ENCODE results near the gene SLC9B2.

Gene SLC9B2

DNA sequence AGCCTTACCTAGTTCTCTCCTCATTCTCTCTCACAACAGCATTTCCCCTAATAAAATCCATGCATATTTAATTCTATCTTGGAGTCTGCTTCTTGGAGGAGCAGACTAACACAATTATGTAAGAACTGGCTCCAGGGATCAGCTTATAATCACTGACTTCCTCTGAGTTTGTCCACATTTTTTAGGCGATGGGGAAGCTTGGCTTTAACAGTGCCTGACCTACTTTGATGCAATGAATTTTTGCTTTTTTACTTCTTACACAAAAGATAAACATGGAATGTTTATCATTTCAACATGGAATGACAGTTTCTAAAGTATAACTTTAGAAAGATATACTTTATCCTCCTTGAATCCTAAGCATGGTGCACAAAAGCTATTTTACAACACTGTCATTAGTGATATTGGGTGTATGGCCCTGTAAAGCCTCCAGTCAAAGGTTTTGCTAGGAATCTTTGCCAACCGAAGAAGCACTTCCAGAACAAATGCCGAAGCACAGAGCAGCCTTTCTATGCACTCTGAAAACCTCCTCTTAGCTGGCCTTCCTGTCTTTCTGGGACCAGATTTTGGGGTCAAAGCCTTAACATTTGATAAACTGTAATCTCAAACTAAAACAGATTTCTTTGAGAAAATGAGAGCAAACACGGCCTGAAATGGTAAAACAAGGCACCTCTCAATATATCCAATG is 22.3 kb upstream of the SLC9B2 start:
- H3K4me3 ChIP-seq (ENCODE audit: low read length), result peak overlapping the region; percentile 98
- H3K9me3 ChIP-seq (ENCODE audit: control insufficient read depth, low read depth, low read length), result no peaks in the 10 kb centered on the region
- H3K4me1 ChIP-seq (ENCODE audit: control insufficient read depth, low read depth, low read length), result peaks cover 8% of the 10 kb centered on the region

GRCh38 chr4:103098341-103098740 is 21.8 kb upstream of the SLC9B2 start:
- H3K27ac ChIP-seq (ENCODE audit: low read length), result no peak overlapping the region

More for the DNA sequence above, 22.3 kb upstream of the SLC9B2 start:
- peak overlapping the region; percentile 82 for H3K27ac ChIP-seq (ENCODE audit: low read length)
- peak overlapping the region; percentile 95 for H3K9ac ChIP-seq (ENCODE audit: low read length)
- no peaks in the 10 kb centered on the region for H3K27me3 ChIP-seq (ENCODE audit: control insufficient read depth, insufficient read depth, low read length)
- no peaks in the 10 kb centered on the region for H3K36me3 ChIP-seq (ENCODE audit: control insufficient read depth, low read depth, low read length)

DNA sequence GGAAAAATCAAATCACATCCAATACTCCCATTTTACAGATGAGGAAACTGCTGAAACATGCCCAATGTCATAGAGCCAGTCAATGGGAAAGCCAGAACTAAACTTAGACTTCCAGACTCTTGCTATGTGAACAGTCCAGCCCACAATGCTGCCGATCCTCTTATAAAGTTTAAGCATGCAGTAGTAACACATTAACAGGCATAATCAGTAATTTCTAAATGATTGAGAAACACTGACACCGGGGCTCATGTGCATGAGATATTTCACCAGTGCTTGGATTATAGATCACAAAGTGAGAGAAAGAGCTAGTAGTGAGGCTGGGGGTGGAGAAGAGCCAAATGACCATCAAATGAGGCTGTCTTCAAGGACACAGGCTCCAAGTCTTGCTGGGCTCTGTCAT is 20.6 kb upstream of the SLC9B2 start:
- no peak overlapping the region for H3K9ac ChIP-seq (ENCODE audit: low read length)
- H3K4me3 ChIP-seq (ENCODE audit: low read length), result no peak overlapping the region
- no peaks in the 10 kb centered on the region for H3K36me3 ChIP-seq (ENCODE audit: control insufficient read depth, low read depth, low read length)
- H3K27me3 ChIP-seq (ENCODE audit: control insufficient read depth, insufficient read depth, low read length), result no peaks in the 10 kb centered on the region
- no peaks in the 10 kb centered on the region for H3K9me3 ChIP-seq (ENCODE audit: control insufficient read depth, low read depth, low read length)
- H3K27ac ChIP-seq (ENCODE audit: low read length), result no peak overlapping the region
- peaks cover 8% of the 10 kb centered on the region for H3K4me1 ChIP-seq (ENCODE audit: control insufficient read depth, low read depth, low read length)

More at GRCh38 chr4:103098341-103098740, 21.8 kb upstream of the SLC9B2 start:
- H3K4me1 ChIP-seq (ENCODE audit: control insufficient read depth, low read depth, low read length), result peaks cover 8% of the 10 kb centered on the region
- no peak overlapping the region for H3K4me3 ChIP-seq (ENCODE audit: low read length)
- no peaks in the 10 kb centered on the region for H3K27me3 ChIP-seq (ENCODE audit: control insufficient read depth, insufficient read depth, low read length)
- H3K36me3 ChIP-seq (ENCODE audit: control insufficient read depth, low read depth, low read length), result no peaks in the 10 kb centered on the region
- no peaks in the 10 kb centered on the region for H3K9me3 ChIP-seq (ENCODE audit: control insufficient read depth, low read depth, low read length)
- H3K9ac ChIP-seq (ENCODE audit: low read length), result peak overlapping the region; percentile 95

DNA sequence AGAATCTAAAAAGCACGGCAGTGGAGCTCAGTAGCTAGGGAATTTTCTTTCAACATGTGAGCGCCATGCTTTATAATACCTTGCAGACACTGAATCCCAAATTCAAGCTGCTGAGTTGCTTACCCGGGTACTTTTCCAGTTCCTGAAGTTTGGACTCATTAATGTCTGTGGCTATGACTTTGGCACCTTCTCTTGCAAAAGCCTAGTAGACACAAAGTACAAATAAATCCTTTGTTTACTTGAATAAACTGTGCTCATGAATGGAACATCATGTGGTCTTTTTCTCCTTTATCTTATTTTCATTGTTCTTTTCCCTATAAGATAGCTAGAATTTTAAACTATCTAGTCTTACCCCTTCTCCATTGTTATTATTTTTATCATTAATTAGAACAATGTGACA is 18.5 kb upstream of the SLC9B2 start:
- no peaks in the 10 kb centered on the region for H3K27me3 ChIP-seq (ENCODE audit: control insufficient read depth, insufficient read depth, low read length)

GRCh38 chr4:103092245-103092644 is 15.7 kb upstream of the SLC9B2 start:
- no peak overlapping the region for H3K9ac ChIP-seq (ENCODE audit: low read length)
- H3K27ac ChIP-seq (ENCODE audit: low read length), result no peak overlapping the region
- H3K9me3 ChIP-seq (ENCODE audit: control insufficient read depth, low read depth, low read length), result no peaks in the 10 kb centered on the region
- H3K27me3 ChIP-seq (ENCODE audit: control insufficient read depth, insufficient read depth, low read length), result no peaks in the 10 kb centered on the region
- no peak overlapping the region for H3K4me3 ChIP-seq (ENCODE audit: low read length)
- H3K36me3 ChIP-seq (ENCODE audit: control insufficient read depth, low read depth, low read length), result peaks cover 29% of the 10 kb centered on the region
- no peaks in the 10 kb centered on the region for H3K4me1 ChIP-seq (ENCODE audit: control insufficient read depth, low read depth, low read length)

More for the DNA sequence above, 18.5 kb upstream of the SLC9B2 start:
- peaks cover 12% of the 10 kb centered on the region for H3K36me3 ChIP-seq (ENCODE audit: control insufficient read depth, low read depth, low read length)
- H3K27ac ChIP-seq (ENCODE audit: low read length), result no peak overlapping the region
- no peak overlapping the region for H3K9ac ChIP-seq (ENCODE audit: low read length)
- H3K9me3 ChIP-seq (ENCODE audit: control insufficient read depth, low read depth, low read length), result no peaks in the 10 kb centered on the region
- peaks cover 8% of the 10 kb centered on the region for H3K4me1 ChIP-seq (ENCODE audit: control insufficient read depth, low read depth, low read length)
- H3K4me3 ChIP-seq (ENCODE audit: low read length), result no peak overlapping the region

GRCh38 chr4:103091601-103092223 is 15.2 kb upstream of the SLC9B2 start:
- no peak overlapping the region for H3K9ac ChIP-seq (ENCODE audit: low read length)
- H3K4me1 ChIP-seq (ENCODE audit: control insufficient read depth, low read depth, low read length), result no peaks in the 10 kb centered on the region
- no peak overlapping the region for H3K27ac ChIP-seq (ENCODE audit: low read length)
- no peak overlapping the region for H3K4me3 ChIP-seq (ENCODE audit: low read length)
- no peaks in the 10 kb centered on the region for H3K9me3 ChIP-seq (ENCODE audit: control insufficient read depth, low read depth, low read length)
- no peaks in the 10 kb centered on the region for H3K27me3 ChIP-seq (ENCODE audit: control insufficient read depth, insufficient read depth, low read length)
- peaks cover 34% of the 10 kb centered on the region for H3K36me3 ChIP-seq (ENCODE audit: control insufficient read depth, low read depth, low read length)

- no peaks in the 10 kb centered on the region for H3K4me1 ChIP-seq (ENCODE audit: control insufficient read depth, low read depth, low read length)
- peaks cover 53% of the 10 kb centered on the region for H3K36me3 ChIP-seq (ENCODE audit: control insufficient read depth, low read depth, low read length)
- H3K4me3 ChIP-seq (ENCODE audit: low read length), result no peak overlapping the region
- H3K9me3 ChIP-seq (ENCODE audit: control insufficient read depth, low read depth, low read length), result no peaks in the 10 kb centered on the region
- no peaks in the 10 kb centered on the region for H3K27me3 ChIP-seq (ENCODE audit: control insufficient read depth, insufficient read depth, low read length)
- H3K27ac ChIP-seq (ENCODE audit: low read length), result no peak overlapping the region
- no peak overlapping the region for H3K9ac ChIP-seq (ENCODE audit: low read length)
Observed at GRCh38 chr4:103089481-103089880, 12.9 kb upstream of the SLC9B2 start.

DNA sequence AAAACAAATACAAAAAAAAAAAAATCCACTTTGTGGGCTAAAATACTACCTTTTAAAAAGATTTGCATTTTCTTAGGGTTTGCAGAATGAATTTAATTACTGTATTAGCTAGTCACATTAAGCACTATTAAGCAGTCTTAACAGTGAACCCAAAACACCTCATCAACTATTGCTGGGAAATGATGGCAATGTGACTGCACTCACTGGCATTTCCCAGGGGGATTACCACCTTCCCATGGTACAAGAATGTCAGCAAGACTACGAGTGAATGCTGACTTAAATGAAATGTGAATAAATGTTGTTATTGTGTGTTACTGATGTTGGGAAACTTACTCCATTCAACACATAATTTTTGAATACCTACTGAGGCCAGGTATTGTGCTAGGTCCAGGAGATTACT is 10.0 kb upstream of the SLC9B2 start:
- Histone ChIP-seq H3K4me3 (ENCODE audit: low read length) (no peak overlapping the region), H3K27ac (ENCODE audit: low read length) (no peak overlapping the region), H3K9ac (ENCODE audit: low read length) (no peak overlapping the region), H3K4me1 (ENCODE audit: control insufficient read depth, low read depth, low read length) (no peaks in the 10 kb centered on the region), H3K27me3 (ENCODE audit: control insufficient read depth, insufficient read depth, low read length) (no peaks in the 10 kb centered on the region), H3K36me3 (ENCODE audit: control insufficient read depth, low read depth, low read length) (peaks cover 53% of the 10 kb centered on the region), H3K9me3 (ENCODE audit: control insufficient read depth, low read depth, low read length) (no peaks in the 10 kb centered on the region)

DNA sequence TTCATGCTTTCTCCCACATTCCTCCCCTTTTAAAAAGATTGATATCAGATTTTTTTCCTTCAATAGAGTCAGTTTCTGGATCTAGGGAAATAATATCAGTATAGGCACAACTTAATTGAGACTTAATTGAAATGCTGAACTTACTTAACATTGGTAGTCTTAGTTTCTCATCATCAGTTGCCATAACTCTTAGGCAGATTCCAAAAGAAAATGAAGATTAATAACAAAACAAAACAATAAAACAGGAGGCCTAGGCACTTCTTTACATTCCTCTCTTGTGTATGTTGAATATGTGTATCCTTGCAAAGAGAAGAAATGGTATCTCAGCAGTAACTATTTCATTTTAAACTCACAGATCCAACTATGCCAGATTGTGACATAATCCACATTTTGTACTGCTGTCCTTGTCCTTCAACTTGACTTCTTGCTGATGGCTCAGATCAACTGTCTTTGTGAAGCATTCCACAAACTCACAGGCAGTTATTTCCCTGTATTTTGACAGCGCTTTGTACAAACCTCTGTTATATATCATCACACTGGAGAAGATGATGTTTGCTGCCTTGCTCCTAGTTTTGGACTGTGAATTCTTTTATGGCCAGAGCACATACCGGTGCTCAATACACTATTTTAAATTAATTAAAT is 9.1 kb upstream of the SLC9B2 start:
- peaks cover 47% of the 10 kb centered on the region for H3K36me3 ChIP-seq (ENCODE audit: control insufficient read depth, low read depth, low read length)
- H3K27ac ChIP-seq (ENCODE audit: low read length), result no peak overlapping the region
- H3K4me3 ChIP-seq (ENCODE audit: low read length), result no peak overlapping the region
- H3K9me3 ChIP-seq (ENCODE audit: control insufficient read depth, low read depth, low read length), result no peaks in the 10 kb centered on the region
- no peaks in the 10 kb centered on the region for H3K27me3 ChIP-seq (ENCODE audit: control insufficient read depth, insufficient read depth, low read length)
- no peaks in the 10 kb centered on the region for H3K4me1 ChIP-seq (ENCODE audit: control insufficient read depth, low read depth, low read length)
- H3K9ac ChIP-seq (ENCODE audit: low read length), result no peak overlapping the region

DNA sequence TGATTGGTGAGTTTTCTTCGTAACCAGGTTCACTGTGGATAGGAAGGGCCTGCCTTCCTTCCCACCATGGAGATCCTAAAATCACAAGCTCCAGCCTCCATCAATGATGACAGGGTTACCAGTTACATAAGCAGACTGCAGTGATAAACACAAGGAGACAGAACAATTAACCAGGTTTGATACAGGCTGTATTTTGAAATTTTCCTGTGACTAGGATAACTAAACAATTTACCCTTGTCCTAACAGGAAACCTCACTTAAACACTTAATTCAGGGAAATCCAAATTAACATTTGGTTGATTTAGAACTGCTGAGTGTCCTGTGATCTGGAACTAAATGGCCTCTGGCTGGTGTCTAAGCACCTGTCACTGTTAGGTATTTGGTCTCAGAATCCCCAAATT is 3.1 kb upstream of the SLC9B2 start:
- Histone ChIP-seq H3K4me3 (ENCODE audit: low read length) (no peak overlapping the region), H3K9ac (ENCODE audit: low read length) (no peak overlapping the region), H3K27me3 (ENCODE audit: control insufficient read depth, insufficient read depth, low read length) (peaks cover 33% of the 10 kb centered on the region), H3K27ac (ENCODE audit: low read length) (no peak overlapping the region), H3K9me3 (ENCODE audit: control insufficient read depth, low read depth, low read length) (no peaks in the 10 kb centered on the region), H3K36me3 (ENCODE audit: control insufficient read depth, low read depth, low read length) (no peaks in the 10 kb centered on the region), H3K4me1 (ENCODE audit: control insufficient read depth, low read depth, low read length) (peaks cover 8% of the 10 kb centered on the region)

DNA sequence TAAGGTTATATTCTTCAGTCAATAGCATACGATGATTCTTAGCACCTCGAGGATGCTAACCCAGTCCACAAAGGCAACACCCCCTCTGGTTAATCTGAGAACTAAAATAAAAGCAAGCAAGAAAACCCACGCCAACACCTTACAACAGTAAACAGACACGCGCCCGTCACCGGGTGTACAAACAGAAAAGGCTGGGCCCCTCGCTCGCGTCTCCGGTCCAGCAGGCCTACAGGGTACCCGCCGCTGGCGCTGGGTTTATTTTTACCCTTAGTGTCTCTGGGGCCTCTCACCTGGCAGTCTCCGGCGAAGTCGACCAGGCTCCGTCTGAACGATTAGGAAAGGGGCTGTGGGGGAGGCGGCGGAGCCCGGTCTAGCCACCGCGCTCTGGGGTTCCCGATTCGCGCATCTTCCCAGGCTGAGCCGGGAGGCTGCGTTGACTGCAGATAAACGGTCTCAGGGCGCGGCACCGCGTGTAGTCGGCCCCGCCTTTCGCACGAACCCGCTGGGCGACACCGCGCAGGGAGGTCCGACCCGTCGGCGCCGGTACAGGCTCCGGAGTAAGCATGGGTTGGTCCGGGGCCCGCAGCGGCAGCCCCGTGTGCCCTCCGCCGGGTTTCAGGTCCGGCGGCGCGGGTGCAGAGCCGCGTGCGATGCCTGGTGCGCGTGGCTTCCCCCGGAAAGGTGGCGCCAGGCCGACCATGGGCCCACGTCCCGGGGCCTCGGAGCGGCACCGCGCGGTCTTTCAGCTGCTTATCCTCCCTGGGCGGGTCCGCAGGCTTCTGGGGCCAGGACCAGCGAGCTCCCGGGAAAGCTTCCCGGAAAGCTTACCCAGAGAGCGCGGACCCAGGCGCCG is 441 bp downstream of the SLC9B2 start:
- H3K9me3 ChIP-seq (ENCODE audit: control insufficient read depth, low read depth, low read length), result no peaks in the 10 kb centered on the region
- peak overlapping the region; percentile 69 for H3K4me3 ChIP-seq (ENCODE audit: low read length)
- H3K27ac ChIP-seq (ENCODE audit: low read length), result no peak overlapping the region
- peaks cover 35% of the 10 kb centered on the region for H3K27me3 ChIP-seq (ENCODE audit: control insufficient read depth, insufficient read depth, low read length)
- H3K9ac ChIP-seq (ENCODE audit: low read length), result peak overlapping the region; percentile 72
- peaks cover 8% of the 10 kb centered on the region for H3K4me1 ChIP-seq (ENCODE audit: control insufficient read depth, low read depth, low read length)
- no peaks in the 10 kb centered on the region for H3K36me3 ChIP-seq (ENCODE audit: control insufficient read depth, low read depth, low read length)

Measured in iPS-18a (cell line).